Tibial artery (tissue), 4 donors: Measurements from ENCODE around the gene SPATA32.
A peak's percentile ranks its signal among the peaks of the same experiment; 100 is the strongest.

Experiments used
- DNase-seq, 2 donors: peaks; one replicate each; pipeline ENCODE4 v3.0.0-alpha.2; 2019
- H3K27ac ChIP-seq, 2 donors: fragments of 200-600 bp; sonication (generic) in 1 of 2; 1 replicate in 1 of 2; 2 replicates in 1 of 2; pipeline ENCODE4 v1.5.1; 2018 to 2019; ENCODE audit warnings: mild to moderate bottlenecking in 1 of 2
- H3K27me3 ChIP-seq, 2 donors: fragments of 200-600 bp; sonication (generic) in 1 of 2; one replicate each; pipeline versions ENCODE4 v1.5.1 to v1.6.0; 2016 to 2019
- H3K36me3 ChIP-seq, 3 donors: fragments of 200-600 bp; sonication (generic) in 2 of 3; one replicate each; pipeline ENCODE4 v1.5.1; 2016 to 2019; ENCODE audit warnings: mild to moderate bottlenecking in 2 of 3
- H3K4me1 ChIP-seq, 4 donors: fragments of 200-600 bp; sonication (generic) in 2 of 4; 1 replicate in 3 of 4; 2 replicates in 1 of 4; pipeline ENCODE4 v1.5.1; 2016 to 2019
- H3K4me3 ChIP-seq, 2 donors: fragments of 200-600 bp; sonication (generic) in 1 of 2; 1 replicate in 1 of 2; 2 replicates in 1 of 2; pipeline ENCODE4 v1.5.1; 2018 to 2019; ENCODE audit warnings: mild to moderate bottlenecking in 2 of 2
- H3K9me3 ChIP-seq, 3 donors: fragments of 200-600 bp; sonication (generic) in 1 of 3; one replicate each; pipeline ENCODE4 v1.5.1; 2016 to 2019
- CTCF ChIP-seq, 2 experiments: fragments of 200-600 bp in 1 of 2; fragments of 450-650 bp in 1 of 2; IDR thresholded peaks; one replicate each; pipeline ENCODE4 v1.5.1; 2017 to 2019; ENCODE audit warnings: antibody characterized with exemption in 2 of 2, mild to moderate bottlenecking in 1 of 2, moderate library complexity in 1 of 2
- intact Hi-C: fragments of 100-400 bp; cut with DNase I; formaldehyde crosslinking; loops from one replicate; pipeline ENCODE4 v1.15.0; 2023; ENCODE audit warnings: low total_unique reads

Gene SPATA32

DNA sequence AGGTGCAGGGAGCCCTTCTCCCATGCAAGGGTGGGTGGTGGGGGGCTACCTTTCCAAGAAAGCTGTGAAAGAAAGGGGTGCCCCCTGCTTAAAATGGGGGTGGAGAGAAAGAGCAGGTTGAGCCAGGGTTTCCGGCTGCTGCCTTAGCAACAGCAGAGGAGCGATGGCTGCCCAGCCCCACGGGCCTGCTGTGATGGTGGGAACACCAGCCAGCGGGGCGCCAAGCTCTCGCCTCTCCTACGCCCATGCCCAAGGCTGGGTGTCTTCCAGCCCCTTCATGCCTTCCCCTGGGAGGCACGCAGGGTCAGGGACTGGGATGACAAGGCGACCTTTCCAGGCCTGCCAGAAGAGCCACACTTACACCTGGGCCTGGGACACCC, 37.2 kb downstream of the SPATA32 start:
- H3K27me3 ChIP-seq: peaks cover 0 to 53% of the 10 kb centered on the region in 2 donors

DNA sequence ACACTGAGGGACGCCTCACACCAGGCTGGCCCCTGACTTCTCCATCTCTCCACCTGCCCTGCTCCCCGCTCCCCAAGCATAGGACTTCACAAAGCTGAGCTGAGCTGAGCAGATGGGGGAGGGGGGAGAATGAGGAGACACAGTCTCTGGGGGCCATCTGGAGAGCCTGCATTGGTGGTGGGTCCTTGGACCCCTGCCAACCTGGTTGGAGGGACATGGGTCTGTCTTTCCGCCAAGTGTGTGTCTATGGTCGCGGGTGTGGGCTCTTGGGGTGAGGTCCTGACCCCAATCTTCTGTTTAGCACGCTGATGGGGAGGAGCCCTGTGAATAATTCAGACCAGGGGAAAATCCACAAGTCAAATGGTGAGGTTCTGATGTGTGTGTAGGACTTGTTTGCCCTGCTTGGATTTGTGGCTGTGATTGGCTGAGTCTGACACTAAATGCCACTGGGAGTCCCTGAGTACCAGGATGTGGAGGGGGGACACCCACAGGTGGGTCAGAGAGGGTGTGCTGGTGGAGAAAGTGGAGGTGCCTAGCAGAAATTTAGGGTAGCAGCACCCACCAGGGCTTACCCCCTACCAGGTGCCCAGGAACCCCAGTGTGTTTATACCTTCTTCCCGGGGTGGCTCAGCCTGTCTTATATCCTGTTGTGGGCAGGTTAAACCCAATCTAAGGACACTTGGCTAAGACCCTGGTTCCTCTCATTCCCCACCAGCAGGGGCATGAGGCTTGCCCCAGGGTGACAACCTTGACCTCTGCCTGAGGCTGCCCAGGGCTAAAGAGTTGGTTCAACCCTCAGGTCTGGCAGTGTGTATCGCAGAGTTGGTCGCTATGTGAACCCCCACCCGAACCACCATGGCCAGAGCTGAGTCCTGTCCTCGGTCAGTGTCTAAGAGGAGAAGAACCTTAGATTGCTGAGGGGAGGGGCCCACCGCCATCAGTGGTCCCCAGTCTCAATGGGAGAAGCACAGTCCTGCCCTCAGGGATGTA, 38.1 kb downstream of the SPATA32 start:
- Histone ChIP-seq H3K9me3 (no peaks in the 10 kb centered on the region), H3K4me1 (peaks cover 0 to 16% (median 14%) of the 10 kb centered on the region in 4 donors), H3K36me3 (no peaks in the 10 kb centered on the region), H3K27ac (no peak overlapping the region), H3K27me3 (peaks cover 0 to 50% of the 10 kb centered on the region in 2 donors), H3K4me3 (no peak overlapping the region)
- DNase-seq: no peak
- intact Hi-C loops: no loop called here
- no peak for TF ChIP-seq CTCF (IDR thresholded peaks at IDR 0.05)

More for the DNA sequence above, 37.2 kb downstream of the SPATA32 start:
- no peaks in the 10 kb centered on the region for H3K36me3 ChIP-seq
- no peak overlapping the region for H3K27ac ChIP-seq
- H3K9me3 ChIP-seq: no peaks in the 10 kb centered on the region
- no peak for TF ChIP-seq CTCF (IDR thresholded peaks at IDR 0.05)
- intact Hi-C loops: no loop called here
- peaks cover 0 to 16% (median 14%) of the 10 kb centered on the region in 4 donors for H3K4me1 ChIP-seq
- no peak overlapping the region for H3K4me3 ChIP-seq
- no peak for DNase-seq

- H3K4me1 ChIP-seq: peaks cover 0 to 19% (median 15%) of the 10 kb centered on the region in 4 donors
Observed at GRCh38 chr17:45222996-45223538, 38.8 kb downstream of the SPATA32 start.

DNA sequence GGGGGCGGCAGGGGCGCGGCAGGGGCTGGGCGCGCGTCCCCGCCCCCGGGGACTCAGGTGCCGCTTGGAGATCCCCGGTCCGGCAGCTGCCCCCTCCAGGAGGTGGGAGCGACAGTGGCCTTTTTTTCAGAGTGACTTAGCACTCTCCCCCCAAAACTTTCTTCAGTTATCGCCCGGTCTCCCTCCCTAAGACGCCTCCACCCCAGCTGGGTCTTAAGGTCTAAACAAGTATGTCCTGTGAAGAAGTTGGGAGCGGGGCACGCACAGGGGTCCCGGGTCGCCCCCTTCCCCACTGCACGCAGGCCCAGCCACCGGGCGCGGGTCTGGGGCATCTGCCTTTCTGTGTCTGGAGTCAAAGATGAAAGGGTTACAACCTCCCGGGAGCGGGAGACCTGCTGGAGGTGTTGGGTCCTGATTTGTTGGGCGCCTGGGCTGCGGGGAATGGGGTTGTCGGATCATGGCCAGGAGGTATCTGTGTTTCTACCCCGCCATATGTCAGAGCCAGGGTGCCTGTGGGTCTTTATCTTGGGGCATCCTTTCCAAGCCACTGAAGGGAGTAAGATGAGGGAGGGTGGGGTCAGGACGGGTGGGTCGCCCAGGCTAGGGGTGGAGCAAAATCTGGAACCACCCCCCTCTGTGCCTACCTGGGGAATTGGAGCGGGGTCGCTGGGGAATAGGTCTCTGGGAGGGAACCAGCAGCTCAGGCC, 39.5 kb downstream of the SPATA32 start:
- Histone ChIP-seq H3K4me1 (peaks cover 0 to 19% (median 15%) of the 10 kb centered on the region in 4 donors), H3K27ac (no peak overlapping the region), H3K9me3 (no peaks in the 10 kb centered on the region), H3K27me3 (peaks cover 0 to 43% of the 10 kb centered on the region in 2 donors), H3K4me3 (peak overlapping the region; percentile 36 to 59), H3K36me3 (no peaks in the 10 kb centered on the region)
- TF ChIP-seq CTCF (IDR thresholded peaks at IDR 0.05): no peak
- peak in 1 of 2 donors; percentile 69 for DNase-seq
- intact Hi-C loops: no loop called here

More at GRCh38 chr17:45222996-45223538, 38.8 kb downstream of the SPATA32 start:
- Histone ChIP-seq H3K9me3 (no peaks in the 10 kb centered on the region), H3K4me3 (peak overlapping the region; percentile 36 to 59), H3K27ac (no peak overlapping the region), H3K36me3 (no peaks in the 10 kb centered on the region), H3K27me3 (peaks cover 0 to 48% of the 10 kb centered on the region in 2 donors)
- TF ChIP-seq CTCF (IDR thresholded peaks at IDR 0.05): no peak
- no peak for DNase-seq
- intact Hi-C loops: no loop called here

DNA sequence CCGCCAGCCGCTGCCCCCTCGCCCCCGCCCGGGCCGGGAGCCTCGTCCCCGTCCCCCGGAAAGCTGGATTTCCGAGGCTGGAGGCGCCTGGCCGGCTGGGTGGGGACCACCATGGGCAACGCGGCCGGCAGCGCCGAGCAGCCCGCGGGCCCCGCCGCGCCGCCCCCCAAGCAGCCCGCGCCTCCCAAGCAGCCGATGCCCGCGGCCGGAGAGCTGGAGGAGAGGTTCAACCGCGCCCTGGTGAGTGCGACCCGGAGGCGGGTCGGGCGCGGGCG, 39.9 kb downstream of the SPATA32 start:
- no peak for TF ChIP-seq CTCF (IDR thresholded peaks at IDR 0.05)
- Histone ChIP-seq H3K27ac (no peak overlapping the region), H3K4me3 (peak overlapping the region; percentile 36 to 59), H3K9me3 (no peaks in the 10 kb centered on the region), H3K4me1 (peaks cover 0 to 19% (median 15%) of the 10 kb centered on the region in 4 donors), H3K36me3 (no peaks in the 10 kb centered on the region), H3K27me3 (peaks cover 0 to 43% of the 10 kb centered on the region in 2 donors)
- intact Hi-C loops: no loop called here
- no peak for DNase-seq
